NCI-H2081 treated with DMSO at 0.1 percent for 48 hours (cell line): ENCODE results near the gene MS4A15.
"Not testable (repeated sequence)": the region's sequence is repeated elsewhere in the genome, so short reads cannot be mapped to it uniquely, and the experiment has no call there.

Source experiments
- DNase-seq: peaks from one replicate; lab custom pipeline; 2025; lab: John Stamatoyannopoulos, UW

MS4A15 gene, protein sequence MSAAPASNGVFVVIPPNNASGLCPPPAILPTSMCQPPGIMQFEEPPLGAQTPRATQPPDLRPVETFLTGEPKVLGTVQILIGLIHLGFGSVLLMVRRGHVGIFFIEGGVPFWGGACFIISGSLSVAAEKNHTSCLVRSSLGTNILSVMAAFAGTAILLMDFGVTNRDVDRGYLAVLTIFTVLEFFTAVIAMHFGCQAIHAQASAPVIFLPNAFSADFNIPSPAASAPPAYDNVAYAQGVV

DNA sequence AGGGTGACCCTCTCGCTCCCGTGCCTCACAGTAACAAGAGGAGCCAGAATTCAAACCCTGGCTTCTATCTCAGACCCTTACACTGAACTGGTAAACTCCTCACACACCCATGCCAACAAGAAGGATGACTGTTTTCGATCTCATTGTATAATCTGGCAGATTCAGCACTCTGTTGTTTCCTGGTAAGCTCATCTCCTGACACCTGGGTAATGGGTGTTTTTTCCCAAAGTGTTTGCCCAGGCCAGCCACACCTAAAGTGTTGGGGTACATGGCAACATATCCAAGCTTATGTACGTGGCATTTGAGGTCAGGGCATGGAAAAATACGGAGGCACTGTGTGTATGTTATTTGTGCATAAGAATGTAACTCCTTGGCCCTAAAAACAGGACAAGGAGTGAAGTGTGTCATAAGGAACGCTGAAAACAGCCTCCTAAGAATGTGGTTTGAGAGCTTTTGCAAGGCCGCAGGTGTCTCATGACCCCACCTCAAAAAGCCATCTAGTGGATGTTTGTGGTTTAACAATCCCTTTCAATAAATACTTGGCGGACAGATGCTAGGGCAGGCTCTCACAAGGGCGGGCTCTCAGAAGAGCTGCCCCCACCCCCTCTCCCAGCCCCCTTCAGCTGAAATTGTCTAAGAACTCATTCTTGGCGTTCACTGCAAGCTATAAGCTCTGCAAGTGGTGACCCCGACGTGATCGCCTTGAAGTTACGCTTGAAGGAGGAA lies at the start of gene MS4A15:
Gene MS4A15, plus strand, starts transcription at position 561 of the 726 bp plus-strand sequence. CDS start 6,867 bp downstream, outside the sequence.
- DNase-seq: no peak

DNA sequence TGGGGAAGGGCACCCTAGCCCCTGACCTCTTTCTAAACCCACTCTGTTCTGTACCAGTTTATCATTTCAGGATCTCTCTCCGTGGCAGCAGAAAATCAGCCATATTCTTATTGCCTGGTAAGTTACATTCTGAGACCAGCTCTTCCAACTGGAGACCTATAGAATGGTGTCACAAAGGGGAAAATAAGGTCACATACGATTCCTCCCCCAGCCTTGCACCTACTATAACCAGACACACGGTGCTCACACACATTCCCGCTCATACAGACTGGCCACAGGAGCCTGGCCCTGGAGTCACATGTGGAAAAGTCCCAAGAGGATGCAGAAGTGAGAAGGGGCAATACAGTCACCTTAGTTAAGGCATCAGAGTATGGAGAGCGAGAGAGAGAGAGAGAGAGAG lies 49.7 kb upstream of the MS4A15 start:
- no peak for DNase-seq

DNA sequence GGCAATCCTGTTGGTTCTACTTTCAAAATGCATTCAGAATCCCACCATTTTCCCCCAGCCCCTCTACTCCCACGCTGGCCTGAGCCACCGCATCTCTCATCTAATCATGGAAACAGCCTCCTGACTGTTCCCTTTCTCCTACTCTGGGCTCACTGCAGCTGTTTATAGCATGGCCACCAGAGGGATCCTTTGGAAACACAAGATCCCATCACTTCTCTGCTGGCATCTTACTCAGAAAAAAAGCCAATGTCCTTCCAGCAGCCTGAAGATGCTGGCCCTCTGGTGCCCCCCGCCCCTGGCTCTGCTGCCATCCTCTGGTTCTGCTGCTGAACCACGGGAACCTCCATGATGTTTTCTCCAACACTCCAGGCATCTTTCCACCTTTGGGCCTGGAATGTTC lies 46.2 kb upstream of the MS4A15 start:
- DNase-seq: no peak

DNA sequence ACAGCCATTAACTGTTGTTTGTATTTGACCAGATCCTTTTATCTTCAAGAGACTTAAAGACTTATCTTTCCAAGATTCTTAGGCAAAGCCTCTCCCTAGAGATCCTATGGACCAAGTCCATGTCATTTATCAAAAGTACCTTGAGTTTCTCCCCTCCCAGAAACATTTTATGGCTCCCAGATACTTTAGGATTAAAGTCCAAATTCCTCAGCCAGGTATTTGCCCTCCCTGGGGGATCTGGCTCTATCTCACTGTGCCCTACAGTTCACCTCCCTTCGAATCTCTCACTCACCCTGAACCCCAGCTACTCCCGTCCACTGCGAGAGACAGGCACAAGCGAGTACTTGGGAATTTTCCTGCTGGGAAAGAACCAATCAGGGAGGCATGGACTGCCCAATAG lies 45.4 kb upstream of the MS4A15 start:
- DNase-seq: no peak

DNA sequence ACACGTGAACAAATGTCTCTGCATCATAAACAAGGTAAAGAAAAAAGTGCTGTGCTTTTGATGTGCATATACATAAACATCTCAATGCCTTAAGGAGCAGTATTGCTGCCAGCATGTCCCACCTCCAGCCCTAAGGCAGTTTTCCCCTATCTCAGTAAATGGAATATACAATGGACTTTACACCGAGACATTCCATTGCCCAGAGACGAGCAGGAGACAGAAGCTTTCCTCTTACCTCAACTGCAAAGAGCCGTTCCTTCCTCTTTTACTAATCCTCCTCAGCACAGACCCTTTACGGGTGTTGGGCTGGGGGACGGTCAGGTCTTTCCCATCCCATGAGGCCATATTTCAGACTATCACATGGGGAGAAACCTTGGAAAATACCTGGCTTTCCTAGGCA lies 43.2 kb upstream of the MS4A15 start:
- not testable (repeated sequence) for DNase-seq

DNA sequence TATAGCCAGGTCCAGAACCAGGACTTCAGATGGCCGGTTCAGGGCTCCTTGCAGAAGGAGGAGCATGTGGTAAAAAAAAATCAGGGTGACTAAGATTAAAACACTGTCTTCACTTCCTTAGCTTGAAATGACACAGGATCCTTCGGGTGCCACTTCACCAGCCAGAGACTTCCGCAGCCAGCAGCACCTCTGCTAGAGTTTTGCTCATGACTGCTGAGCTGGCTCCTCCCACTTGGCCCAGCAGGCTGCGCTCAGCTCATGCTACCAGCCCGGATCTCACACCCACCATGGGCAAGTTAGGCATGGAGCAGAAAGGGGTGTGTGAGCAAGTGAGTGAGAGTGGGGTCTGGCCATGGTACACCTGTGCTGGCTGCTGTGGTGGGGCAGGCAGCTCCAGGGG lies 38.7 kb upstream of the MS4A15 start:
- DNase-seq: no peak

DNA sequence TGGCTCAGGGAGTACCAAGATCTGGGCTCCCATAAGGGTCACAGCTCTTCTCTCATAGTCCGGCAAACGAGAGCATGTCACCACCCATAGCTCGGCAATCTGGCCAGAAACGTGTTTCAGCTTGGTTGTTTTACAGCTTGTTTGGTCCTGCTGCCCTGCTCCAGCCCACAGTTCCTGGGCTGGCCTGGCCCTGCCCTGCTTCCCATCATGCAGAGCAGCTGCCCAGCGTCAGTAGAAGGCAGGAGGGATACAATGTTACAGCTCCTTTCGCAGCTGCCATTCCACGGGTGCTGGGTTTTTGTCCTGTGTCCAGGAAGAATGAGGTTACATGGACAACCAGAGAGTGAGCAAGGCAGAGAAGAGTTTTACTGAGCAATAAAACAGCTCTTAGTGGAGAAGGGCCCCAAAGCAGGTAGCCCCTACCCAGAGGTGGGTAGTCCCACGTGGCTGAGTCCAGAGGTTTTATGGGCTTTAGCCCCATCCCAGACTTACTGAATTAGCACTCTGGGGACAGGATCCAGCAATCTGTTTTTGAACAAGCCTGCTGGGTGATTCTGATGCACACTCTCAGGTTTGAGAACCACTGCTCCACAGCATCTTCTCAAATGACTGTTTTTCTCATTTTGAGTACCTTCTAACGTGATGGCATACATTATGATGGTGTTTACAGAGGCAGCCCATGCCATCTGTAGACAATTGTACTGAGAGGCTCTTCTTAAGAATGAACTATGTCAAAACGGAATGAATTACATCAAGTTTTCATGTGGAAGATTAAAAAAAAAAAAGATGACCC lies 37.9 kb upstream of the MS4A15 start:
- DNase-seq: no peak

DNA sequence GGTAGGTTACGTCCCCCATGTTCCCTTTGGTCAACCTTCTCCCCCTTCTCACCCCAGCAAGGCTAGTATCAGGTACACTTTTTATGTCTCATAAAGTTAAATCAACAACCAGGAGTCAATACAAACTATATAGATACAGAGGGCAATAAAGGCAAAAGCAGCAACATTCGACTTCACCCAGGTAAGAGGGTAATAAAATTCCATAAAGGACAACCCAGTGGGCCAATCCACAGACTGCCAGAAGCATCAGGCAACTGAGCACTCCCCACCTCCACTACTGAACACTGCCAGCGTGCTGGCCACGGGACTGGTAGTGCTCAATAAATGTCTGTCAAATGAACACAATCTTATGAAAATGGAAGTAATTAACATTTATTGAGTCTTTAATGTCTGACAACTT lies 37.3 kb upstream of the MS4A15 start:
- DNase-seq: no peak

DNA sequence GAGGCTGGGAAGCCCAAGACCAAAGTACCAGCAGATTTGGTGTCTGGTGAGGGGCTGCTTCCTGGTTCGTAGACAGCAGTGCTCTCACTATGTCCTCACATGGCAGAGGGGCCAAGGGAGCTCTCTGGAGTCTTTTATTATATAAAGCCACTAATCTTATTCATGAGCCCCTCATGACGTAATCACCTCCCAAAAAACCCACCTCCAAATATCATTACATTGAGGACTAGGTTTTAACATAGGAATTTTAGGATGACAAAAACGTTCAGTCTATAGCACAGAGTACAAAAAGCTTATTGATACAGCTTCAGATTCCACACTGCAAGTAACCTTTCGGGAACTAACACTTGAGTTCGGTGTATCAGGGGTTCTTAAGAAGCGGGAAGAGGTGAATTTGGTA lies 36.2 kb upstream of the MS4A15 start:
- no peak for DNase-seq

DNA sequence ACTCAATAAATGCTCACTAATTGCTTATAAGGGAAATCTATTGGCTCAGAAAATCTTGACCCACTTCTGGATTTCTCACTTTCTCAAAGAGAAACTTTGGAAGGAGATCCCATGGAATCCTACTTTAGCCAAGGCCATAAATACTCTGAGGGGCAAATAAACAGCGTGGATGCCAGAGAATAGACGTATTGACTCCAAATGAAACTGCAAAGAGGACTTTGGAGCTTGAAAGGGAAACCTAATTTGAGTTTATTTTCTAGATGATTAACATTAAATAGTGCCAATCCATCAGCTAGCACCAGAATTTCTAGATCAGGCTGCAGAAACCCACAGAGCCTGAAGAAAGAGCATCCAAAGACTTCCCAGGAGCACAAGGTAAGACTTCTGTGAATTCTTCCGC lies 32.2 kb upstream of the MS4A15 start, which contains the start of gene MS4A18:
Gene MS4A18, plus strand, starts transcription at position 301 of the 400 bp plus-strand sequence.
- no peak for DNase-seq

DNA sequence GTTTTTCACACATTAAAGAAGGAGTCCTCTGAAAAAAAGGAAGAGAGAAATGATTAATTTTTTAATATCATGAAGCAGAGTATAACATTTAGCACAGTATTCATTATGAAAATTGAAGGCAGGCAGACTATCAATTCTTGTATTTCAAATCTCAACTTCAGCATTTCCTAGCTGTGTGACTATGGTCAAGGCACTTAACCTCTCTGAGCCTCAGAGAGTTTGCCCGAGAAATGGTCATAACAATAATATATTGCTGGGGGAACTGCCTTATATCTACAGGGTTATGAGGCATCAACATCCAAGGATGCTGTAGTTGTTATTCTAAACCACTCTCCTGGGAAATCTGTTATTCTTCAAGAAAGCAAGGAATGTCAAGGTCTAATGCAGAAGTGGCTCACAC lies 31.1 kb upstream of the MS4A15 start:
- DNase-seq: no peak

DNA sequence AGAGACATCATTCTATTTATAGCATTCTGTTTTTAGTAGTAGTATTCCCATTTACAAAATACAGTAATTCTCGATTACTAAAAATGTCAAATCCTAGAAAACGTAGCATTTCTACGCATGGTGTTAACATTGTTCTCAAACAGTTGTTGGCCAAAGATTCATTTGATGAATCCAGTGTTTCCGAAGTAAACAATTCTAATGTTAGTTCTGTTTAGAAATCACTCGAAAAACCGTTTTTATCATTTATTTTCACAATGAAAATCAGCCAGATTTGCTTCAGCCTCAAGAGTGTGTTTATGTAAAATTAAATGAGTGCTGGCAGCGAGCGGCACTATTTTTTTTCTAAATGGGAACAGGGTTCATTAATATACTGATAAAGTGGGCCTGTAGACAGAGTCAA lies 25.1 kb upstream of the MS4A15 start:
- no peak for DNase-seq

DNA sequence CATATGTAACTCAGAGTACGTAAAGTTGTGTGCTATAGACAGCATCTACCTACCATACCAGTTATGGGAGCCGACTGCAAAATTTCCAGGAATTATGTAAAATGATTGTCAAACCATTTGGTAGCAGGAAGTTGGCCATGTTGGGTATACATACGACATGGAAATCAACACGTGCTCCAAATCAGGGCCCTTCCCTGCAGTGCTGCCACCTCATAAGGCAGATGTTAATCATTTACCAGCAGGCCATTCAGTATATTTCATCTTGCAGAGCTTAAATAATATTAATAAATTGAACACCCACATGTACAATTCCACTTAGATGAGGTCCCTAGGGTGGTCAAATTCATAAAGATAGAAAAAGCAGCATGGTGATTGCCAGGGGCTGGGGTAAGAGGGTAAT lies 22.4 kb upstream of the MS4A15 start:
- DNase-seq: no peak

DNA sequence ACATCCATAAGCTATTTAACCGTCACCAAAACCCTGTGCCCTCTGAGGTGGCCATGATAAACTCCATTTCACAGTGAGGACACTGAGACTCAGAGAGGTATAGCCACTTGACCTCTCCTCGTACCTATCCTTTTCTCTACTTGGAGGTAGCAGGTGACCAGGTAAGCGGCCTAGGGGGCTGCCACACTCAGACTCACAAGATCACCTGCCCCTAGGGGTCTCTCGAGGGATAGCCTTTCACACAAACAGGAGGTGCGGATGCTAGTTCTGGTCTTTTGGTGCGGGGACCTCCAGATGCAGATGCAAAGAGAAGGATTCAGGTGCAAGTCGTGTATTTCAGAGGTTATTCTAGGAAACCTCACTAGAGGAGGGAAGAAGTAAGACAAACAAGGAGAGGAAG lies 17.6 kb upstream of the MS4A15 start:
- no peak for DNase-seq

DNA sequence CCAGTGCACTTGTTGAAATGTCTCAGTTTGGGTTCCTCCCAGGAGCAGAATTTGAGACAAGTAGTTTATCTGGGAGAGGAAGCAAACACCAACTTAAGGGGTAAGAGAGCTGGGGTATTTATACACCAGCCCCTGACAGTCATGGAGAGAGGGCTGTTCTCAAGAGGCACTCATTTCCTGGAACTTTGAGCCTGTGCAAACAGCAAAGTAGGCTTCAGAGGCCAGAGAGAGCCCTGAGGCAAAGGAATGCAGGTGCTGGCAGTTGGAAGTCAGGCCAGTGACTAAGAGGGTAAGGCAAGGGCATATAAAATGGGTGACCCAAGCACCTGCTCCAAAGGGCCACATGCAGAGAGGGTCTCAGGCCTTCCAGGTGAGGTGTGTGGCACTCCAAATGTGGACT lies 16.1 kb upstream of the MS4A15 start:
- no peak for DNase-seq

DNA sequence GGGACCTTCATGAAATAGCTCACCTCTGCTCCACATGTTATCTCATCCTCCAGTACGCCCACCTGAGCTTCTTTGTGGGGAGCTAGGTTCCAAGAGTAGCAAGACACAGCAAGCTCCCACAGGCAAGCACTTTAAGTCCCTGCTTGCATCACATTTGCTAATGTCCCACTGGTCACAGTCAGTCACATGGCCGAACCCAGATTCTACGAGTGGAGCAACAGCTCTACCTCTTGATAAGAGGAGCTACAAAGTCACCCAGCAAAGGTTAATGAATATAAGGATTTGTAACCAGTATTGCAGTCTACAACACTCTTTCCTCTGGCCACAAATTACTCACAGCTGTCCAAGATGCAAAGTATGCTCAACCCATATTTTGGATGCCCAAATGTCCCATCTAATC lies 15.2 kb upstream of the MS4A15 start:
- no peak for DNase-seq

DNA sequence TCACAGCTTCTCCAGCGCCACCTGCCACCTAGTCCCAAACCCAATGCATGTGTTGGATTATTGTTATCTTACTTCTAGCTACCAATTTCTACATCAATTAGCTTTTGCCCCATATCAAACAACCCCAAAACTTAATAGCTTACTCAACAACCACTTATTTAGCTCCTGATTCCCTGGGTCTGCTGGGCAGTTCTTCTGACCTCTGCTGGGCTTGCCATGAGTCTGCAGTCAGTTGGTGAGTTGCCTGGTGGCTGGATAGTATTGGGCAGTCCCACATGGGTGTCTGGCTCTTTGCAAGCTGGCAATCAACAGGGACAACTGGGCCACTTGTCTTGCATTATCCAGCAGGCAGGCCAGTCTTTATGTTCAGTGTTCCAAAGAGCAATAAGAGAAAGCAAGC lies 13.6 kb upstream of the MS4A15 start:
- DNase-seq: no peak

DNA sequence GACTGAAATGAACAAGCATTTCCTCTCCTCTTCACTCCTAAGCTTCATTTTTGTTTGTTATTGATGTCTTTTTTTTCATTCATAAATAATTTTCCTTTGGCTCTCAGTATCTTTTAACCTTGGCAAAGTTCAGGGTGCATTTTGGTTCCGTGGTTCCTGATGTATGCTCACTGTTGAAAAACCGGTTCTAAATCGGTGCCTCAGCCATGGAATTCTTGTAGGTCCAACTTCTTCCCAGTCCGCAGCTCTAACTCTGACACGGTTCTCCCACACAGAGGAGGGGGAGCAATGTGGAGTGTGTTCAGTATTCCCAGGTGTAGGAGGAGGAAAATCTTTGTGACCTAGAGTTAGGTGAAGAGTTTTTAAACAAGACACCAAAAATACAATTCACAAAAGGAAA lies 12.6 kb upstream of the MS4A15 start:
- DNase-seq: no peak

DNA sequence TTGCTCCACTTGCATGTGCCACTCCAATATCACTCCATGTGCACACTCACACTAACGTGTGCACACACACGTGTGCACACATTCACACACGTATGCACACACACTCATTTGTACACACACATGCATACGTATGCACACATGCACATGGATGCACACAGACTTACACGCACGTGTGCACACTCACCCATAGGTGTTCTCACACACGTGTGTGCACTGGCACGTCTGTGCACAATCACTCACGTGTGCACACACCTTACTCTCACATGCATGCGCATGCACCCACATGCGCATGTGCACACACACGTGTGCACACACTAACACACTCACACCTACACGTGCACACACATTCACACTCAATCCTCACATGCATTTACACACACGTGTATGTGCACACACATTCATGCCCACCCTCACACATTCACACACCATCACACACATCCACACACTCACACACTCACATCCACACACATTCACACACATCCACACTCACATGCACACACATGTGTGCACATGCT lies 9.3 kb upstream of the MS4A15 start:
- no peak for DNase-seq

DNA sequence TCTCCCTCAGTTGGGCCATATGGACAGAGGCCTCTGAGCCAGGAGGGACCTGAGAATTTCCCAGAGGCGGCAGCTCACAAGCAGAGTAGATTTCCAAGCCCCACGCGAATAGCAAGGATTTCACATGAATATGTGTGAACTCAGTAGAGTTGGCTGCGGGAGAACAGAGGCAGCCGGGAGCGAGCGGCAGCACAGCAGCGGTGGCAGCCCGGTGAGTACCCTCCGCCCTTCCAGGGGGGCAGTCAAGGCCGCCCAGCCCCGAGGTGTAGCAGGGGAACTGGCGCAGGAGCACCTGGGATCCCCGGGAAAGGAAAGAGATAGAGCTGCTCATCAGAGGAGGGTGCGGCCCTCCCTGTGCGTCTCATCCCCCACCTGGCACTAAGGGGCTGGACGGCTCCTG lies 8.4 kb upstream of the MS4A15 start:
- no peak for DNase-seq

DNA sequence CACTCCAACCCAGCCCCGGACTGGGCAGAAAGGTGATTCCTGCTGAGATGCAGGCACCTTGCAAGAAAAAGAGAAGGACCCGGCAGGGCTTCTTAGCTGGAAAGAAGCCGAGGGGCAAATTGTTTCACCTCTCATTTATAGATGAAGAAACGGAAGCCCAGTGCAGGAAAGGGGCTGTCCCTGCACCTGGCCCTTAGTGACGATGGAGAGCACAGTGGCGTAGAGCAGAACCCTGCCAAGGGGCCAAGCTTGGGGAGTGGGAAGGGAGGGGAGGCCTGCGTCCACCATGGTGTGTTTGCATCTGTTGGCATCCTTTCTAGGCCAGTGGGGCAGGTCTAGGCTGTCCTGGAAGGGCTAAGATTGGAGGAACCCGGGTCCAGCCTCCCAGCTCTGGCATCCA lies 7.8 kb upstream of the MS4A15 start:
- DNase-seq: no peak

DNA sequence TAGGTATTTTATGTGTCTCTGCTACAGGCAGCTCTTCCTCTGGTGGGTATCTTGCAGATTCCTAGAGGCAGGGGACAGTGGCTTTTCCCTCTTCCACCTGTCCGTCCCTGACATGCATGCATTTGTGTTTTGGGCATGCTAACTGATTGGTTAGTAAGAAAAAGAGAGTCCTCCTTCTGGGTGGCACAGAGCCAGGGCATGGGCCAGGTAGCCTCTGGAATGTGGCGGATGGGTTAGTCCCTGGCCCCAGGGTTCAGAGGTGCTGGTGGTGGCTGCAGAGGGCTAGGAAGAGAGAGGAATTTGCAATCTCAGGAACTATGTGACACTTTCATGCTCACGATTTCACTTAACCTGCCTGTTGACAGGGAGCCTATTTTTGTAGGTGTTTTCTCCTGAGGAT lies 5.8 kb upstream of the MS4A15 start:
- no peak for DNase-seq

DNA sequence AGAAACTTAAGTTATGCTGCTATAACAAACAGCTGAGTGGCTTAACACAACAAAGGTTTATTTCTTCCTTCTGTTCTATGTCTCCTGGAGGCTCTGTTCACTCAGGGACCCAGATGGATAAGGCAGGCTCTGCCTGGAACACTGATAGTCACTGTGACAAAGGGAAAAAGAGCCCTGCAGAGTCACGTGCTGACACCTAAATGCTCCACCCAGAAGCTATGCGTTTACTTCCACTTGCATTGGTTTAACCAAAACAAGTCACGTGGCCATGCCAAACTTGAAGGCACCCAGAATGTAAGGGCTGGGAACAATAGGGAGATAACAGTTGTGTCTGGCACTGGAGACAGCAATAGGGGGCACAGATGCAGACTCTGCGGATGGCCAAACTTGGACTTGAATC lies 3.4 kb upstream of the MS4A15 start:
- no peak for DNase-seq
